Panc1 (cell line): ENCODE data around the gene AGFG1.

Experiments used
- CTCF ChIP-seq: fragments of 450-650 bp; IDR thresholded peaks from 2 replicates; pipeline ENCODE4 v1.5.1; 2017; ENCODE audit warnings: mild to moderate bottlenecking
- POLR2AphosphoS5 ChIP-seq: IDR thresholded peaks from 2 replicates; pipeline ENCODE4 v1.6.1; 2012; ENCODE audit warnings: mild to moderate bottlenecking, low read depth, low read length, moderate library complexity
- REST ChIP-seq, 2 experiments: IDR thresholded peaks; 2 replicates each; pipeline ENCODE4 v1.6.1; 2011 to 2012; ENCODE audit warnings: low read depth in 2 of 2, control low read depth in 1 of 2, low read length in 1 of 2, mild to moderate bottlenecking in 1 of 2, moderate library complexity in 1 of 2; ENCODE audit not compliant: insufficient read depth in 1 of 2
- SIN3A ChIP-seq: IDR thresholded peaks from 2 replicates; pipeline ENCODE4 v1.6.1; 2012; ENCODE audit warnings: low read depth, mild to moderate bottlenecking, low read length, moderate library complexity, borderline replicate concordance; ENCODE audit not compliant: insufficient read depth
- TCF7L2 ChIP-seq: IDR thresholded peaks from 2 replicates; pipeline ENCODE4 v1.6.1; 2011; ENCODE audit warnings: mild to moderate bottlenecking, low read depth, low read length, inconsistent platforms

- TF ChIP-seq POLR2AphosphoS5 (no peak), CTCF (no peak), REST (IDR thresholded peaks at IDR 0.05; ENCODE audit: insufficient read depth in 1 of 2, low read depth in 2 of 2, low read length in 1 of 2) (no peak), SIN3A (no peak), TCF7L2 (no peak)
Observed at GRCh38 chr2:227577555-227577954, 105.6 kb downstream of the AGFG1 start.
